HCT116 (cell line): ENCODE data around the gene MFSD8. TPM values are rescaled to one million over a fixed set of nuclear protein-coding genes. Genes with fewer than 3 reads are reported as not detected.

ENCODE experiments used
- ATAC-seq: fragments of 200-7000 bp; cut with Tn5 transposase; 2 replicates; pipeline ENCODE4 v1.9.1; 2020; ENCODE audit warnings: mild to moderate bottlenecking, moderate library complexity
- BruUV-seq: library from RNA; stranded (reverse); fragments of 400-500 nt; replicated peaks from 2 replicates; lab custom pipeline; 2021; lab: Mats Ljungman, UMichigan
- CTCF ChIA-PET: fragments of 300-600 bp; sonication (Branson Sonifier 250); formaldehyde crosslinking; loops from one replicate; lab custom pipeline; 2021; ENCODE audit warnings: antibody characterized with exemption; lab: Charles Lee
- POLR2A ChIA-PET: fragments of 300-600, 350-600 bp; sonication (Branson Sonifier 250); formaldehyde crosslinking; loops from one replicate; lab custom pipeline; 2021; ENCODE audit warnings: antibody characterized with exemption; lab: Charles Lee
- RAD21 ChIA-PET, 2 experiments: fragments of 300-600 bp; sonication (Branson Sonifier 250); formaldehyde crosslinking; loops; one replicate each; lab custom pipeline; 2023; ENCODE audit warnings: low total read pairs in 2 of 2; ENCODE audit not compliant: uncharacterized antibody in 2 of 2, unreplicated experiment in 2 of 2, low non-redundant PET in 1 of 2; lab: Charles Lee
- DNase-seq: peaks from one replicate; pipeline ENCODE4 v3.0.0-alpha.2; 2010; ENCODE audit warnings: low read depth, low spot score
- H2AFZ ChIP-seq: fragments of 200-600 bp; shearing (Covaris generic), sonication (generic); 2 replicates; pipeline ENCODE4 v1.6.1; 2017; ENCODE audit warnings: low read depth, mixed run types, mixed read lengths, antibody characterized with exemption, low read length; ENCODE audit not compliant: poor library complexity, severe bottlenecking
- H3K27ac ChIP-seq: 2 replicates; pipeline ENCODE4 v1.5.1; 2012; ENCODE audit warnings: low read depth, low read length
- H3K27me3 ChIP-seq: fragments of 200-600 bp; sonication (generic); 2 replicates; pipeline ENCODE4 v1.6.1; 2016; ENCODE audit warnings: mixed run types, low read length, mixed read lengths; ENCODE audit not compliant: insufficient read depth
- H3K36me3 ChIP-seq, 2 experiments: fragments of 200-500 bp in 1 of 2; fragments of 200-600 bp in 1 of 2; sonication (Bioruptor generic) in 1 of 2; sonication (generic) in 1 of 2; 2 replicates each; pipeline versions ENCODE4 v1.5.1 to v1.6.1; 2014 to 2016; ENCODE audit warnings: low read length in 2 of 2, inconsistent platforms in 1 of 2, mixed read lengths in 1 of 2, mixed run types in 1 of 2; ENCODE audit not compliant: insufficient read depth in 2 of 2, control insufficient read depth in 1 of 2
- H3K4me1 ChIP-seq, 2 experiments: fragments of 200-600 bp in 1 of 2; sonication (generic) in 1 of 2; 2 replicates each; pipeline versions ENCODE4 v1.5.1 to v1.6.1; 2012 to 2017; ENCODE audit warnings: low read length in 2 of 2, inconsistent platforms in 1 of 2, mild to moderate bottlenecking in 1 of 2, mixed read lengths in 1 of 2, mixed run types in 1 of 2, moderate library complexity in 1 of 2; ENCODE audit not compliant: insufficient read depth in 2 of 2, control insufficient read depth in 1 of 2
- H3K4me2 ChIP-seq: fragments of 200-600 bp; sonication (generic); 2 replicates; pipeline ENCODE4 v1.6.1; 2017; ENCODE audit warnings: mixed run types, low read length, mixed read lengths
- H3K4me3 ChIP-seq, 2 experiments: fragments of 200-600 bp in 1 of 2; sonication (generic) in 1 of 2; replicated peaks in 1 of 2; 2 replicates each; pipeline ENCODE4 v1.5.1; 2011 to 2016; ENCODE audit warnings: low read length in 2 of 2, control low read depth in 1 of 2, low read depth in 1 of 2, mild to moderate bottlenecking in 1 of 2, mixed read lengths in 1 of 2, mixed run types in 1 of 2
- H3K79me2 ChIP-seq: fragments of 200-600 bp; sonication (generic); 2 replicates; pipeline ENCODE4 v1.6.1; 2017; ENCODE audit warnings: mild to moderate bottlenecking, mixed run types, low read length, moderate library complexity, mixed read lengths; ENCODE audit not compliant: insufficient read depth
- H3K9ac ChIP-seq: fragments of 200-600 bp; sonication (generic); 2 replicates; pipeline ENCODE4 v1.6.1; 2016; ENCODE audit warnings: low read length, mixed read lengths
- H3K9me2 ChIP-seq: fragments of 200-600 bp; sonication (generic), shearing (Covaris generic); 2 replicates; pipeline ENCODE4 v1.6.1; 2017; ENCODE audit warnings: mixed run types, mild to moderate bottlenecking, moderate library complexity; ENCODE audit not compliant: insufficient read depth
- H3K9me3 ChIP-seq, 2 experiments: fragments of 200-500 bp in 1 of 2; fragments of 200-600 bp in 1 of 2; sonication (Bioruptor generic) in 1 of 2; sonication (generic) in 1 of 2; 2 replicates each; pipeline ENCODE4 v1.6.1; 2014 to 2017; ENCODE audit warnings: low read length in 2 of 2, mixed read lengths in 2 of 2, inconsistent platforms in 1 of 2, low read depth in 1 of 2, mild to moderate bottlenecking in 1 of 2, mixed run types in 1 of 2, moderate library complexity in 1 of 2; ENCODE audit not compliant: control insufficient read depth in 1 of 2, insufficient read depth in 1 of 2
- H4K20me1 ChIP-seq: fragments of 200-600 bp; sonication (generic), shearing (Covaris generic); 2 replicates; pipeline ENCODE4 v1.6.1; 2017; ENCODE audit warnings: mixed run types, mild to moderate bottlenecking, moderate library complexity; ENCODE audit not compliant: insufficient read depth
- ATF3 ChIP-seq: IDR thresholded peaks from 2 replicates; pipeline ENCODE4 v1.6.1; 2012
- CBX3 ChIP-seq: IDR thresholded peaks from 2 replicates; pipeline ENCODE4 v1.6.1; 2012; ENCODE audit warnings: low read depth
- CEBPB ChIP-seq: IDR thresholded peaks from 2 replicates; pipeline ENCODE4 v1.6.1; 2012; ENCODE audit warnings: low read depth
- CTCF ChIP-seq, 3 experiments: fragments of 200-600 bp in 1 of 3; sonication (generic) in 1 of 3; IDR thresholded peaks in 2 of 3; conservative IDR thresholded peaks in 1 of 3; 2 replicates each; pipeline ENCODE4 v1.5.1; 2012 to 2017; ENCODE audit warnings: low read depth in 2 of 3, low read length in 2 of 3, antibody characterized with exemption in 1 of 3, borderline replicate concordance in 1 of 3, control low read depth in 1 of 3, mild to moderate bottlenecking in 1 of 3, mixed read lengths in 1 of 3, mixed run types in 1 of 3, moderate library complexity in 1 of 3; ENCODE audit not compliant: insufficient read depth in 1 of 3
- EGR1 ChIP-seq: IDR thresholded peaks from 2 replicates; pipeline ENCODE4 v1.6.1; 2012; ENCODE audit warnings: low read depth
- ELF1 ChIP-seq: IDR thresholded peaks from 2 replicates; pipeline ENCODE4 v1.6.1; 2012; ENCODE audit warnings: low read depth, borderline replicate concordance
- FOSL1 ChIP-seq: IDR thresholded peaks from 2 replicates; pipeline ENCODE4 v1.6.1; 2012; ENCODE audit warnings: low read depth
- JUND ChIP-seq: IDR thresholded peaks from 2 replicates; pipeline ENCODE4 v1.6.1; 2012
- MAX ChIP-seq: IDR thresholded peaks from 2 replicates; pipeline ENCODE4 v1.6.1; 2012
- POLR2A ChIP-seq: IDR thresholded peaks from 2 replicates; pipeline ENCODE4 v1.7.0; 2011; ENCODE audit warnings: borderline replicate concordance; ENCODE audit not compliant: insufficient read depth, insufficient read length; ENCODE audit errors: extremely low read depth
- POLR2AphosphoS5 ChIP-seq: IDR thresholded peaks from 2 replicates; pipeline ENCODE4 v1.6.1; 2011; ENCODE audit warnings: mild to moderate bottlenecking, low read depth, low read length, moderate library complexity
- RAD21 ChIP-seq: IDR thresholded peaks from 2 replicates; pipeline ENCODE4 v1.6.1; 2012; ENCODE audit warnings: low read depth, mild to moderate bottlenecking
- SP1 ChIP-seq: IDR thresholded peaks from 2 replicates; pipeline ENCODE4 v1.6.1; 2012; ENCODE audit warnings: low read depth
- SRF ChIP-seq: IDR thresholded peaks from 2 replicates; pipeline ENCODE4 v1.6.1; 2012; ENCODE audit warnings: low read depth
- YY1 ChIP-seq: IDR thresholded peaks from 2 replicates; pipeline ENCODE4 v1.6.1; 2011; ENCODE audit warnings: low read length, low read depth, moderate library complexity, mild to moderate bottlenecking; ENCODE audit not compliant: insufficient replicate concordance; ENCODE audit errors: extremely low read depth
- ZBTB33 ChIP-seq: IDR thresholded peaks from 2 replicates; pipeline ENCODE4 v1.6.1; 2011; ENCODE audit warnings: mild to moderate bottlenecking, low read length, moderate library complexity; ENCODE audit not compliant: insufficient replicate concordance; ENCODE audit errors: extremely low read depth
- ZFX ChIP-seq: fragments of 450-650 bp; IDR thresholded peaks from 2 replicates; pipeline ENCODE4 v1.6.1; 2017
- ZNF274 ChIP-seq: fragments of 200-500 bp; sonication (Bioruptor generic); IDR thresholded peaks from 2 replicates; pipeline ENCODE4 v1.6.1; 2014; ENCODE audit warnings: mild to moderate bottlenecking, low read depth, low read length, inconsistent platforms
- intact Hi-C: fragments of 100-400 bp; cut with micrococcal nuclease; formaldehyde crosslinking; loops from 2 replicates; pipeline ENCODE4 v1.10.0; 2022
- total RNA-seq: library from RNA; stranded (reverse); gene quantifications from one replicate; pipeline ENCODE4 v1.2.1, GENCODE V29; 2021; ENCODE audit not compliant: unreplicated experiment

Gene MFSD8
- total RNA-seq, 1 experiment from 2014 or later = 17.1 TPM

GRCh38 chr4:127995776-127996175 is 30.8 kb upstream of the MFSD8 start:
- no peak for ATAC-seq
- POLR2A ChIA-PET = no interaction called here

GRCh38 chr4:127993151-127993550 is 28.2 kb upstream of the MFSD8 start:
- RAD21 ChIA-PET = no interaction called here
- no peaks in the 10 kb centered on the region; a peak in 1 of 4 replicates for H3K36me3 ChIP-seq
- no peak overlapping the region for H3K27ac ChIP-seq
- no peaks in the 10 kb centered on the region for H4K20me1 ChIP-seq
- intact Hi-C loops = no loop called here
- H3K79me2 ChIP-seq = no peaks in the 10 kb centered on the region
- H3K4me1 ChIP-seq = no peaks in the 10 kb centered on the region
- no peaks in the 10 kb centered on the region for H3K27me3 ChIP-seq
- DNase-seq (no peak), ATAC-seq (no peak)
- CTCF ChIA-PET = no interaction called here
- H3K4me2 ChIP-seq = no peak overlapping the region
- no peaks in the 10 kb centered on the region for H3K9me3 ChIP-seq
- no peak overlapping the region for H2AFZ ChIP-seq
- H3K4me3 ChIP-seq = no peak overlapping the region
- BruUV-seq = no TSS peak
- POLR2A ChIA-PET = no interaction called here
- H3K9me2 ChIP-seq = no peaks in the 10 kb centered on the region
- no peak overlapping the region for H3K9ac ChIP-seq
- no peak for TF ChIP-seq FOSL1
- no peak for TF ChIP-seq JUND
- TF ChIP-seq ATF3 = no peak
- no peak for TF ChIP-seq CTCF (IDR thresholded peaks at IDR 0.05 in 2 of 3, conservative IDR thresholded peaks at IDR 0.05 in 1 of 3; ENCODE audit: borderline replicate concordance in 1 of 3, insufficient read depth in 1 of 3, low read depth in 2 of 3, low read length in 2 of 3)
- TF ChIP-seq SP1 = no peak
- no peak for TF ChIP-seq ELF1
- no peak for TF ChIP-seq YY1
- TF ChIP-seq ZBTB33 = no peak
- TF ChIP-seq SRF = no peak
- no peak for TF ChIP-seq MAX
- no peak for TF ChIP-seq POLR2AphosphoS5
- TF ChIP-seq RAD21 = no peak
- TF ChIP-seq CBX3 = no peak
- no peak for TF ChIP-seq POLR2A
- no peak for TF ChIP-seq CEBPB
- TF ChIP-seq ZFX = no peak
- no peak for TF ChIP-seq ZNF274

More at GRCh38 chr4:127995776-127996175, 30.8 kb upstream of the MFSD8 start:
- Histone ChIP-seq H3K4me1 (no peaks in the 10 kb centered on the region), H3K9me3 (peaks cover 0 to 3% of the 10 kb centered on the region in 2 experiments; a peak in 1 of 4 replicates), H3K27me3 (no peaks in the 10 kb centered on the region), H3K9ac (no peak overlapping the region), H4K20me1 (no peaks in the 10 kb centered on the region), H3K36me3 (no peaks in the 10 kb centered on the region), H3K9me2 (no peaks in the 10 kb centered on the region), H3K4me2 (no peak overlapping the region), H3K27ac (no peak overlapping the region), H2AFZ (no peak overlapping the region), H3K79me2 (no peaks in the 10 kb centered on the region), H3K4me3 (no peak overlapping the region)
- RAD21 ChIA-PET = no interaction called here
- CTCF ChIA-PET = no interaction called here
- intact Hi-C loops = no loop called here
- no peak for DNase-seq
- TF ChIP-seq EGR1 (no peak), MAX (no peak)
- no TSS peak for BruUV-seq
